ENCODE results near the gene SCUBE2. TPM values are rescaled to one million over a fixed set of nuclear protein-coding genes. Genes with fewer than 3 reads are reported as not detected.
A peak's percentile ranks its signal among the peaks of the same experiment; 100 is the strongest.

Gene SCUBE2
- total RNA-seq, 1 donor: 1.8 TPM

DNA sequence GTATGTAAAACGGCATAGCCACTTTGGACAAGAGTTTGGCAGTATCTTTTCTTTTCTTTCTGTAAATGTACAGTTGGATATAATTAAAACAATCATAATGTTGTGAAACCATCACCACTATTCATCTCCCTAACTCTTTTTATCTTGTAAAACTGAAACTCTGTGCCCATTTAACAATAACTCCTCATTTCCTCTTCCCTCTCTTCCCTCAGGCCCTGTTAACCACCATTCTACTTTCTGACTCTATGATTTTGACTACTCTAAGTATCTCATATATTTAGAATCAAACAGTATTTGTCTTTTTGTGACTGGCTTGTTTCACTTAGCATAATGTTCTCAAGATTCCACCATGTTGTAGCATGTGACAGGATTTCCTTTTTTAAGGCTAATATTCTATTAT, 10.2 kb downstream of the SCUBE2 start:
- Histone ChIP-seq H3K4me2 (ENCODE audit: insufficient read depth, low read length) (no peak overlapping the region), H4K20me1 (ENCODE audit: insufficient read depth, low read length) (no peaks in the 10 kb centered on the region)

DNA sequence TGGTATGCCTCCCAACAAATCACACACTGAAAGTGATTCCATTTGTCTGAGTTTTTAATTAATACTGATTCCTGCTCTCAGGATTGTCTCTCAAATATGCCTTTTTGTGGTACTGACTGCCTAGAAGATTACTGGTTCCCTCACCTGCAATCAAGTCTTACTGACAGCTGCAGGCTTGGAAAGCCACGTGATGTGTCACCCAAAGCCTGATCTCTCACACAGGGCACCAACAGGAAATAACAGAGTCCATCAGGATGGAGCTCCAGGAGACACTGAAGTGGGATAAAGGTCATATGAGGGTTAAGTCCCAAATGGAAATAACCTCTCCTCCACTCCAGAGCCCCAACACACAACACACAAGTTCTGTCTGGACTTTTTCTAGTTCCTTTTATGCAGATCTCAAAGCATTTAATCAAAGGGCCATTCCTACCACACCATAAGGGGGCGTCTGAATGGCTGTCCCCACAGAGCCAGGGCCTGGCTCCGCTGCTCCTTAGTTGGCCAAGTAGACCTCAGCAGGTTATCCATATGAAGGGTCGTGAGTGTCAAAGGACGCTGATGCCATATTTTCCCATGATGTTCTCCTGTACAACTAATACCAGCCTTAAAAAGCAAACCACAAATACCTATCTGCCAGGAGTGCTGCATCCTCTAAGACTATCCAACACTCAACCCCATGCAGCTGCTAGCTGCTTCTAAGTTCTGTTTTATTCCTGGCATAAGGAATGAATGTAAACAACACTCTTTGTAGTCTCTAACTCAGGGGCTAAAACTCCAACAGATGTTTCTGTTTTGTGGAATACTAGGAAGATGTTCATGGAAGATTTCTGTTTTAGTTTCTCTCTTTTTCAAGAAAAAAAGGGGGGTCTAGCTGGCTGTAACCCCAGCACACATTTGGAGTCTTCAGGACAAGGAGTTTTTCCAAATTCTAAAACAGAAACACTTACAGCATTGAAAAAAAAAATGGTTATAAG, 13.0 kb downstream of the SCUBE2 start:
- TF ChIP-seq, protein P1, sequence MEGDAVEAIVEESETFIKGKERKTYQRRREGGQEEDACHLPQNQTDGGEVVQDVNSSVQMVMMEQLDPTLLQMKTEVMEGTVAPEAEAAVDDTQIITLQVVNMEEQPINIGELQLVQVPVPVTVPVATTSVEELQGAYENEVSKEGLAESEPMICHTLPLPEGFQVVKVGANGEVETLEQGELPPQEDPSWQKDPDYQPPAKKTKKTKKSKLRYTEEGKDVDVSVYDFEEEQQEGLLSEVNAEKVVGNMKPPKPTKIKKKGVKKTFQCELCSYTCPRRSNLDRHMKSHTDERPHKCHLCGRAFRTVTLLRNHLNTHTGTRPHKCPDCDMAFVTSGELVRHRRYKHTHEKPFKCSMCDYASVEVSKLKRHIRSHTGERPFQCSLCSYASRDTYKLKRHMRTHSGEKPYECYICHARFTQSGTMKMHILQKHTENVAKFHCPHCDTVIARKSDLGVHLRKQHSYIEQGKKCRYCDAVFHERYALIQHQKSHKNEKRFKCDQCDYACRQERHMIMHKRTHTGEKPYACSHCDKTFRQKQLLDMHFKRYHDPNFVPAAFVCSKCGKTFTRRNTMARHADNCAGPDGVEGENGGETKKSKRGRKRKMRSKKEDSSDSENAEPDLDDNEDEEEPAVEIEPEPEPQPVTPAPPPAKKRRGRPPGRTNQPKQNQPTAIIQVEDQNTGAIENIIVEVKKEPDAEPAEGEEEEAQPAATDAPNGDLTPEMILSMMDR (IDR thresholded peaks at IDR 0.05; ENCODE audit: extremely low read depth, low read depth, low read length): no peak
- Histone ChIP-seq H3K9me3 (ENCODE audit: low read depth, low read length) (no peaks in the 10 kb centered on the region), H3K4me2 (ENCODE audit: insufficient read depth, low read length) (no peak overlapping the region), H3K27ac (ENCODE audit: low read depth, low read length) (no peak overlapping the region), H3K4me1 (ENCODE audit: insufficient read depth, low read length) (no peaks in the 10 kb centered on the region), H3K4me3 (ENCODE audit: insufficient read depth, low read length) (no peak overlapping the region), H3K36me3 (ENCODE audit: insufficient read depth, low read length) (no peaks in the 10 kb centered on the region), H3K79me2 (ENCODE audit: insufficient read depth, low read length) (no peaks in the 10 kb centered on the region), H3K27me3 (ENCODE audit: insufficient read depth, low read length) (no peaks in the 10 kb centered on the region), H2AFZ (ENCODE audit: low read length) (no peak overlapping the region), H4K20me1 (ENCODE audit: insufficient read depth, low read length) (no peaks in the 10 kb centered on the region)
- no peak for DNase-seq (ENCODE audit: insufficient read length, low spot score, missing footprints)

More for the DNA sequence above, 10.2 kb downstream of the SCUBE2 start:
- no peaks in the 10 kb centered on the region for H3K4me1 ChIP-seq (ENCODE audit: insufficient read depth, low read length)
- no peak overlapping the region for H3K27ac ChIP-seq (ENCODE audit: low read depth, low read length)
- no peaks in the 10 kb centered on the region for H3K9me3 ChIP-seq (ENCODE audit: low read depth, low read length)
- TF ChIP-seq, protein P1 (IDR thresholded peaks at IDR 0.05; ENCODE audit: extremely low read depth, low read depth, low read length): no peak
- H3K27me3 ChIP-seq (ENCODE audit: insufficient read depth, low read length): no peaks in the 10 kb centered on the region
- H3K79me2 ChIP-seq (ENCODE audit: insufficient read depth, low read length): no peaks in the 10 kb centered on the region
- H3K4me3 ChIP-seq (ENCODE audit: insufficient read depth, low read length): no peak overlapping the region
- no peak for DNase-seq (ENCODE audit: insufficient read length, low spot score, missing footprints)
- H2AFZ ChIP-seq (ENCODE audit: low read length): no peak overlapping the region
- H3K36me3 ChIP-seq (ENCODE audit: insufficient read depth, low read length): no peaks in the 10 kb centered on the region

DNA sequence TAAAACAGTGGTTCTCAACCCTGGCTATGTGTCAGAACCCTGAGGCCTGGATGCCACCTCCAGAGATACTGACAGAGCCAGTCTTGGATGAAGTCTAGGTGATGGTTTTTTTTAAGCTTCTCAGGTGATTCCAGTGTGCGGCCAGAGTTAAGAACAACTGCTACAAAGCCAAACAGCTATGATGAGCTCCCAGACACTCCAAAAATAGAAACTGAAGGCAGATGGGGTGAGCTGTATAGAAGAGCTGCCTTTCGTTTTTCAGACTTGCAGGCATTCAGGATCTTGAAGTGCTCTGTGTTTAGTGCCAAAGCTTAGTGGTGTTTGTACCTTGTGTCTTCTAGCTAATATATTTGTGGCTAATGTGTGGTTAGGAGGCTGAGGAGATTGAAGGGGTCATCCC, 14.2 kb downstream of the SCUBE2 start:
- no peaks in the 10 kb centered on the region for H3K4me1 ChIP-seq (ENCODE audit: insufficient read depth, low read length)
- peak; percentile 35 for DNase-seq (ENCODE audit: insufficient read length, low spot score, missing footprints)
- H3K9me3 ChIP-seq (ENCODE audit: low read depth, low read length): no peaks in the 10 kb centered on the region
- H3K4me2 ChIP-seq (ENCODE audit: insufficient read depth, low read length): no peak overlapping the region
- H3K4me3 ChIP-seq (ENCODE audit: insufficient read depth, low read length): no peak overlapping the region
- H3K36me3 ChIP-seq (ENCODE audit: insufficient read depth, low read length): no peaks in the 10 kb centered on the region
- TF ChIP-seq, protein P1 (IDR thresholded peaks at IDR 0.05; ENCODE audit: extremely low read depth, low read depth, low read length): no peak
- H4K20me1 ChIP-seq (ENCODE audit: insufficient read depth, low read length): no peaks in the 10 kb centered on the region
- H3K27me3 ChIP-seq (ENCODE audit: insufficient read depth, low read length): no peaks in the 10 kb centered on the region
- no peaks in the 10 kb centered on the region for H3K79me2 ChIP-seq (ENCODE audit: insufficient read depth, low read length)
- H3K27ac ChIP-seq (ENCODE audit: low read depth, low read length): no peak overlapping the region
- H2AFZ ChIP-seq (ENCODE audit: low read length): no peak overlapping the region

DNA sequence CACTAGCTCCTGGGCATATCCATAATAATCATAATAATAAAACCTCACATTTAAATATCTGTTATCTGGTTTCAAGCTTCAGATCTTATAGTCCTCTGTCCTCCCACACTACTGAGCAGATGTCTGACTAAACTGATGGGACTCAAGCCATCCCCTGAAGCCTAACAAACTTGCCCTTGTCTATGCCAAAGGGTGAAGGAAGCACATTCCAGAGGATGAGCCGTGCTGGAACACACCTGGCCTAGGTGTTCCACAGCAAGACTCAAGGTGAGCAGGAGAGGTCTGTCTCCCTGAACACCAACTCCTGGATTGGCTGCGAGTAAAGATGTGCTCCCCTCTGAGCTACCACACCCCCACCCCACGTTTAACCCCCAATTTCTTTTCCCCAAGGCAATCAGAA, 14.7 kb downstream of the SCUBE2 start:
- Histone ChIP-seq H2AFZ (ENCODE audit: low read length) (no peak overlapping the region), H3K36me3 (ENCODE audit: insufficient read depth, low read length) (no peaks in the 10 kb centered on the region)

More for the DNA sequence above, 14.7 kb downstream of the SCUBE2 start:
- Histone ChIP-seq H3K4me3 (ENCODE audit: insufficient read depth, low read length) (no peak overlapping the region), H4K20me1 (ENCODE audit: insufficient read depth, low read length) (no peaks in the 10 kb centered on the region), H3K4me1 (ENCODE audit: insufficient read depth, low read length) (no peaks in the 10 kb centered on the region), H3K9me3 (ENCODE audit: low read depth, low read length) (no peaks in the 10 kb centered on the region), H3K79me2 (ENCODE audit: insufficient read depth, low read length) (no peaks in the 10 kb centered on the region), H3K27ac (ENCODE audit: low read depth, low read length) (no peak overlapping the region), H3K27me3 (ENCODE audit: insufficient read depth, low read length) (no peaks in the 10 kb centered on the region), H3K4me2 (ENCODE audit: insufficient read depth, low read length) (no peak overlapping the region)
- no peak for DNase-seq (ENCODE audit: insufficient read length, low spot score, missing footprints)
- TF ChIP-seq, protein P1 (IDR thresholded peaks at IDR 0.05; ENCODE audit: extremely low read depth, low read depth, low read length): no peak

Measured in osteoblast (primary cell).